HuH-7 (cell line): ENCODE data around the gene LONP2.
"Not testable (repeated sequence)": the region's sequence is repeated elsewhere in the genome, so short reads cannot be mapped to it uniquely, and the experiment has no call there.

Experiments
- DNase-seq: peaks from one replicate; pipeline ENCODE4 v3.0.0; 2011; ENCODE audit warnings: low spot score

Gene LONP2

GRCh38 chr16:48291303-48291702, 47.2 kb downstream of the LONP2 start:
- DNase-seq = no peak

- no peak for DNase-seq
These were observed 47.7 kb downstream of the LONP2 start for GRCh38 chr16:48291754-48292153.

GRCh38 chr16:48292452-48292851, 48.4 kb downstream of the LONP2 start:
- DNase-seq = no peak

GRCh38 chr16:48294724-48295123, 50.6 kb downstream of the LONP2 start:
- DNase-seq = no peak

GRCh38 chr16:48295488-48296281, 51.6 kb downstream of the LONP2 start:
- DNase-seq = no peak

- DNase-seq = no peak
These were observed 55.4 kb downstream of the LONP2 start for GRCh38 chr16:48299471-48299870.

- no peak for DNase-seq
These were observed 56.3 kb downstream of the LONP2 start for GRCh38 chr16:48300391-48300856.

GRCh38 chr16:48308535-48308934, 64.4 kb downstream of the LONP2 start:
- DNase-seq = no peak

- DNase-seq = no peak
These were observed 67.0 kb downstream of the LONP2 start for GRCh38 chr16:48310908-48311641.

GRCh38 chr16:48313905-48314304, 69.8 kb downstream of the LONP2 start:
- DNase-seq = not testable (repeated sequence)

GRCh38 chr16:48317026-48317425, 72.9 kb downstream of the LONP2 start:
- no peak for DNase-seq

- DNase-seq = no peak
These were observed 73.7 kb downstream of the LONP2 start for GRCh38 chr16:48317614-48318315.

GRCh38 chr16:48318630-48319029, 74.5 kb downstream of the LONP2 start:
- DNase-seq = no peak

- no peak for DNase-seq
These were observed 77.4 kb downstream of the LONP2 start for GRCh38 chr16:48321317-48322036.

- DNase-seq = no peak
These were observed 80.0 kb downstream of the LONP2 start for GRCh38 chr16:48323783-48324775.

- no peak for DNase-seq
These were observed 82.8 kb downstream of the LONP2 start for GRCh38 chr16:48326915-48327314.

- DNase-seq = no peak
These were observed 85.0 kb downstream of the LONP2 start for GRCh38 chr16:48329138-48329537.

- DNase-seq = no peak
These were observed 86.2 kb downstream of the LONP2 start for GRCh38 chr16:48330189-48330840.

GRCh38 chr16:48330841-48331192, 86.7 kb downstream of the LONP2 start:
- no peak for DNase-seq

- DNase-seq = no peak
These were observed 88.9 kb downstream of the LONP2 start for GRCh38 chr16:48332978-48333377.
